ENCODE data around the gene BRWD1.

The BRWD1 gene

DNA sequence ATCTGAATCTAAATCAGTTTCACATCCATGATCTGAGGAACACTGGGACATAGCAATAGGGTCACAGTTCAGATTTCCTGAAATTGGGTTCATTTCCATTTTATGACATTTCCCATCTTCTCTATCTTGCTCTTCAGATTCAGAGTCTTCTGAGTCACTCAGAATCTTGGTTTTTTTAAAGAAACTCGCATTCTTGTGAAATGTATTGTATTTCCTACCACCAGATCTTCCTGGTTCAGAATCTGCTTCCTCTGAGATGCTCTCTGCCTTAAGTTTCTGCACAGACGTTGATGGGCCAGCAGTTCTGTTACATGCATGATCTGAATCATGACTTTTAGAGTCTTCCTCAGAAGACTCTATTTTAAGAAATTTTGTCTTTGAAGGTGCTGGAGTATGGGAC lies 114.6 kb downstream of the BRWD1 start:
- no peak for DNase-seq (ENCODE audit: low spot score)
- TF ChIP-seq, protein P1, sequence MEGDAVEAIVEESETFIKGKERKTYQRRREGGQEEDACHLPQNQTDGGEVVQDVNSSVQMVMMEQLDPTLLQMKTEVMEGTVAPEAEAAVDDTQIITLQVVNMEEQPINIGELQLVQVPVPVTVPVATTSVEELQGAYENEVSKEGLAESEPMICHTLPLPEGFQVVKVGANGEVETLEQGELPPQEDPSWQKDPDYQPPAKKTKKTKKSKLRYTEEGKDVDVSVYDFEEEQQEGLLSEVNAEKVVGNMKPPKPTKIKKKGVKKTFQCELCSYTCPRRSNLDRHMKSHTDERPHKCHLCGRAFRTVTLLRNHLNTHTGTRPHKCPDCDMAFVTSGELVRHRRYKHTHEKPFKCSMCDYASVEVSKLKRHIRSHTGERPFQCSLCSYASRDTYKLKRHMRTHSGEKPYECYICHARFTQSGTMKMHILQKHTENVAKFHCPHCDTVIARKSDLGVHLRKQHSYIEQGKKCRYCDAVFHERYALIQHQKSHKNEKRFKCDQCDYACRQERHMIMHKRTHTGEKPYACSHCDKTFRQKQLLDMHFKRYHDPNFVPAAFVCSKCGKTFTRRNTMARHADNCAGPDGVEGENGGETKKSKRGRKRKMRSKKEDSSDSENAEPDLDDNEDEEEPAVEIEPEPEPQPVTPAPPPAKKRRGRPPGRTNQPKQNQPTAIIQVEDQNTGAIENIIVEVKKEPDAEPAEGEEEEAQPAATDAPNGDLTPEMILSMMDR (IDR thresholded peaks at IDR 0.05; ENCODE audit: extremely low read depth, insufficient read depth, missing control alignments), result no peak
- in situ Hi-C loops (cut with MboI; ENCODE audit: low pct_unique_long_range_greater_than_20kb, low sequenced_read_pairs, unreplicated experiment), result loop anchor here (25.0 kb wide), 1 partner anchor 189 kb away; a partner anchor contains a TSS

DNA sequence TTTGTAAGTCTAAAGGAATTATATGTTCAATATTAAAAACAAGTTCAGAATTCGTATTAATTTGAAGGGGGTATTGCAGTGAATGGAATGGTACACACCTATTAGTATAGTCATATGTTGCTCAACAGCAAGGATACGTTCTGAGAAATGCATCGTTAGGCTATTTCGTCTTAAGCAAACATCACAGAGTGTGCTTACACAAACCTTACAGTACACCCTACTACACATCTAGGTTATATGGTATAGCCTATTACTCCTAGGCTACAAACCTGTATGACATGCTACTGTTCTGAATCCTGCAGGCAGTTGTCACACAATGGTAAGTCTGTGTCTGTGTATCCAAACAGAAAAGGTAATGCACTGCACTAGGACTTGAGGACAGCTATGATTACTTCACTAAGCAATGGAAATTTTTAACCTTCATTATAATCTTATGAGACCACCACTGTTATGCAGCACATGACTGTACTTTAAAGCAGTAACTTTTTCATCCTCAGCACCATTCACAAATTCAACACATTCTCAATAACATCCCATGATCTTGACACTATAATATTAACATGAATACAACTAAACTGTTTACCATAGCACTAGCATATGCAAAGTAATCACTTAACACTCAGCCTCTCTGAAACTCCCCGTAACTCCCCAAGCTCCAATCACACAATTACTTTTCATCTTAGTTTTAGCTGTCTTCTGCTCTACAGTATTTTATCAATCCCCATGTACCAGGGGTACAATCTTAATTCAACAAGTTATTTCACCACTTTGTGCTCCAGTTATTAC lies 115.8 kb downstream of the BRWD1 start:
- TF ChIP-seq, protein P1 (IDR thresholded peaks at IDR 0.05; ENCODE audit: extremely low read depth, insufficient read depth, missing control alignments), result no peak
- in situ Hi-C loops (cut with MboI; ENCODE audit: low pct_unique_long_range_greater_than_20kb, low sequenced_read_pairs, unreplicated experiment), result loop anchor here (25.0 kb wide), 1 partner anchor 190 kb away; a partner anchor contains a TSS

DNA sequence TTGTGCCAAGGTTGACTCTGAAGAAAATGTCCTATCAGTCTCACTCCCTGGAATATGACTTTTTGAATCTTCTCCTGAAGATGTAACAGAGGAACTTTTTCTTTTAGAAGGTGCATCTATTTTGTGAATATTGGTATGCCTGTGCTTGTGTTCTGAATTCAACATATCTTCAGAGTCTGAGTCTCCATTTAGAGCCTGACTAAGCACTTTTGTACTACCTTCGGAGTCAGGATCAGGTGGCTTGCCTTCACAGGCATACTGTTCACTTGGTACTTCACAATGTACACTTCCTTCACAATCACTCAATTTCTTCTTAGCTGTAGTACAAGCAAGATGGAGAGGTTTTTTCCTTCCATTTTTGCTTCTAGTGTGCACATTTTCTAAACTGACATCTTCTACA lies 116.6 kb downstream of the BRWD1 start:
- TF ChIP-seq, protein P1 (IDR thresholded peaks at IDR 0.05; ENCODE audit: extremely low read depth, insufficient read depth, missing control alignments), result no peak
- in situ Hi-C loops (cut with MboI; ENCODE audit: low pct_unique_long_range_greater_than_20kb, low sequenced_read_pairs, unreplicated experiment), result loop anchor here (25.0 kb wide), 1 partner anchor 190 kb away; a partner anchor contains a TSS
- DNase-seq (ENCODE audit: low spot score), result no peak

More for the DNA sequence above, 115.8 kb downstream of the BRWD1 start:
- DNase-seq (ENCODE audit: low spot score), result no peak

DNA sequence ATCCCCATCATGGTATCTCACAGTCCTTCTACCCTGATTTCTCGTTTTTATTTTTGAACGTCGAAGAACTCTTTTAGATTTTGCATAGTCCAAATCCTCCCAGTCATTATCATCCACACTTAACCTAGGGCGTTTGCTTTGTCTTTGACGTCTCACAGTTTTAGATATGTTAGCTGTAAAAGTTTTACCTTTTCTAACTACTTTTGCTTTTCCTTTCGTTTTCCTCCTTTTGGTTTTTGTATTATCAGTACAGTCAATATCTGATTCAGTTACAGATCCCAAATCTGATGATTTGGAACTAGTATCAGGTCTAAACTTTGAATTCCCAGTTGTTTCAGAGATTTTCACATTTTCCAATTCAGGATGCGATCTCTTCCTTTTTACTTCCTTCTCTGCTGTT lies 117.1 kb downstream of the BRWD1 start:
- DNase-seq (ENCODE audit: low spot score), result no peak
- TF ChIP-seq, protein P1 (IDR thresholded peaks at IDR 0.05; ENCODE audit: extremely low read depth, insufficient read depth, missing control alignments), result no peak
- in situ Hi-C loops (cut with MboI; ENCODE audit: low pct_unique_long_range_greater_than_20kb, low sequenced_read_pairs, unreplicated experiment), result loop anchor here (25.0 kb wide), 1 partner anchor 191 kb away; a partner anchor contains a TSS

DNA sequence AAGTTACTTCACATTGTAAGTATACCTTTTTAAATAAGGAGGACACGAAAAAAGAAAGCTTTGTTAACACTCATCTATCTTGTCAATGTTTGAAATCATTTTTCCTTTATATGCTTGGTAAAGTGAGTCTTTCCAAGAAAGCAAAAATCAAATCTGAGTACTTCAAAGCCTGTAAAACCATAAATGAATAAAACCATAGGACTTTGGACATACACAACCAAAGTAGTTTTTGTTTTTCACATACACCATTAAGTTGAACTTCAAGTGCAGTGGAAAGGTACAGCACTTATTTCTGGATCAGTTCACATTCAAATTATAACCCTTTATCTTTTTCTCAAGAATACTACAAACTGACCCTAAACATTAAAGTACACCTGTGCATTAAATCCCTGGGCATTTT lies 120.1 kb downstream of the BRWD1 start:
- TF ChIP-seq, protein P1 (IDR thresholded peaks at IDR 0.05; ENCODE audit: extremely low read depth, insufficient read depth, missing control alignments), result no peak
- in situ Hi-C loops (cut with MboI; ENCODE audit: low pct_unique_long_range_greater_than_20kb, low sequenced_read_pairs, unreplicated experiment), result loop anchor here (25.0 kb wide), 1 partner anchor 194 kb away; a partner anchor contains a TSS
- no peak for DNase-seq (ENCODE audit: low spot score)

DNA sequence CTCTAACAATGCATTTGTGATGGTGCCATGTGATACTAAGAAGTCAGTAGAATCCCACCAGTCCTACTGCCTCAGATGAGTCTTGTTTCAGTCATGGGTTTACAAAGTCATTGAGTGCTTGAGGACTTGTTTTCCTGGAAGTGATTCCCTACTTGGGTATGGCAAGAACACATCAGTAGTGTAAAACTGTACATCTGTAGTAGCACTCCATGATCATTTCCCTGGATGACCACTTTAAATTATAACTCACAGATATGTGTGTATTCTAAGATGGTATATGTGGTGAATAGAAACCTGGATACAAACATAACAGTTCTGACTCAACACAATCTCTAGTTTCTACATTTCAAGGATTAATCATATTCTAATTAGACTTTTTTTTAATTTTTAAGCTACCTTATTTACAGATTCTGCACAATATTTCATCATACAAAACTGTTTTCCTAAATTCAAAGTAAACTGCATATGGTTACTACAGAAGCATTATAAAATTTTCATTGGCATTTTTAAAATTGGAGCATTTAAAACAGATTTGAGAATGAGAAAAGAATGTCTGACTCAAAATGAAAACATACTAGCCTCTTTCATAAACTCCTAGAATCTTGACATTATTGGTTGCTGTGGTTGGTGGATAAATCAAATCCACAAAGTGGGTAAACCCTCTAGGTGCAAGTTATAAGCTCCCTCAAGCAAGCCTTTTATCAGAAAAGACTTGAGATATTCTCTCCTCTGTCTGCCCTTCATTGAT lies 123.4 kb downstream of the BRWD1 start:
- TF ChIP-seq, protein P1 (IDR thresholded peaks at IDR 0.05; ENCODE audit: extremely low read depth, insufficient read depth, missing control alignments), result no peak
- DNase-seq (ENCODE audit: low spot score), result no peak
- in situ Hi-C loops (cut with MboI; ENCODE audit: low pct_unique_long_range_greater_than_20kb, low sequenced_read_pairs, unreplicated experiment), result loop anchor here (25.0 kb wide), 1 partner anchor 197 kb away; a partner anchor contains a TSS
